Right atrium auricular region (tissue), 2 donors: ENCODE data around the gene HSPB2. TPM values are rescaled to one million over a fixed set of nuclear protein-coding genes. Genes with fewer than 3 reads are reported as not detected.

Experiments
- DNase-seq: peaks from one replicate; pipeline ENCODE4 v3.0.0-alpha.2; 2019; ENCODE audit warnings: low spot score
- H3K27ac ChIP-seq, 2 donors: fragments of 200-600 bp; sonication (generic); 1 replicate in 1 of 2; 2 replicates in 1 of 2; pipeline ENCODE4 v1.5.1; 2016 to 2019
- H3K27me3 ChIP-seq, 2 donors: fragments of 200-600 bp; sonication (generic); one replicate each; pipeline versions ENCODE4 v1.5.1 to v1.6.0; 2017 to 2019
- H3K36me3 ChIP-seq: fragments of 200-600 bp; sonication (generic); one replicate; pipeline ENCODE4 v1.5.1; 2016
- H3K4me1 ChIP-seq, 2 donors: fragments of 200-600 bp; sonication (generic); one replicate each; pipeline versions ENCODE4 v1.5.1 to v1.6.0; 2017 to 2019
- H3K4me3 ChIP-seq, 2 donors: fragments of 200-600 bp; sonication (generic); 1 replicate in 1 of 2; 2 replicates in 1 of 2; pipeline ENCODE4 v1.5.1; 2017 to 2019; ENCODE audit warnings: mild to moderate bottlenecking in 1 of 2, moderate library complexity in 1 of 2
- H3K9me3 ChIP-seq, 2 donors: fragments of 200-600 bp; sonication (generic); one replicate each; pipeline ENCODE4 v1.5.1; 2019
- total RNA-seq, 2 donors: library from RNA; depleted of rRNA; stranded (reverse); fragments of >200 nt; gene quantifications; one replicate each; pipeline ENCODE4 v1.1.0, GENCODE V29; 2016
- TF ChIP-seq, protein P1 (sequence below), 2 donors: fragments of 200-600 bp; sonication (generic); IDR thresholded peaks; one replicate each; pipeline ENCODE4 v1.5.1; 2019; ENCODE audit warnings: antibody characterized with exemption in 2 of 2

HSPB2 gene
- total RNA-seq, 2 donors from 2014 or later = 5.5 to 13.0 TPM

DNA sequence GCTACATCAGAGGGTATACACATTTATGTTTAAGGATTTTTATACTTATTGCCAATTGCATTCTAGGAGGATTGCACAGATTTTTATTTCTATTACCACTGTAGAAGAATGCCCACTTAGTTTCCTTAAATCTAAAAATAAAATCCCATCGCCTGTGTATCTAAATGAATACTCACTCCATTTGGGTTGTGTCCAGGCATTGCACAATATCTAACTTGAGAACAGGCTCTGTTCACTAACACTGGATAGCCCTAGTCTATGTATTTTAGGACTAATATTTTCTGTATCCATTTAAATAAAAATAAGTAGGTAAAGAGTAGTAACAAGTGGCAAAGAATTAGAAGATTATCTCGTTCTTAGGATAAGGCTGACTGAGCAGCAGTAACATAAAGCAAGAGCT is 10.3 kb downstream of the HSPB2 start:
- Histone ChIP-seq H3K4me3 (peak overlapping the region; percentile 4 to 33), H3K9me3 (no peaks in the 10 kb centered on the region), H3K4me1 (peaks cover 0 to 74% of the 10 kb centered on the region in 2 donors), H3K27me3 (no peaks in the 10 kb centered on the region), H3K27ac (peak overlapping the region; percentile 92 to 98), H3K36me3 (no peaks in the 10 kb centered on the region)
- DNase-seq = no peak
- TF ChIP-seq, protein P1, sequence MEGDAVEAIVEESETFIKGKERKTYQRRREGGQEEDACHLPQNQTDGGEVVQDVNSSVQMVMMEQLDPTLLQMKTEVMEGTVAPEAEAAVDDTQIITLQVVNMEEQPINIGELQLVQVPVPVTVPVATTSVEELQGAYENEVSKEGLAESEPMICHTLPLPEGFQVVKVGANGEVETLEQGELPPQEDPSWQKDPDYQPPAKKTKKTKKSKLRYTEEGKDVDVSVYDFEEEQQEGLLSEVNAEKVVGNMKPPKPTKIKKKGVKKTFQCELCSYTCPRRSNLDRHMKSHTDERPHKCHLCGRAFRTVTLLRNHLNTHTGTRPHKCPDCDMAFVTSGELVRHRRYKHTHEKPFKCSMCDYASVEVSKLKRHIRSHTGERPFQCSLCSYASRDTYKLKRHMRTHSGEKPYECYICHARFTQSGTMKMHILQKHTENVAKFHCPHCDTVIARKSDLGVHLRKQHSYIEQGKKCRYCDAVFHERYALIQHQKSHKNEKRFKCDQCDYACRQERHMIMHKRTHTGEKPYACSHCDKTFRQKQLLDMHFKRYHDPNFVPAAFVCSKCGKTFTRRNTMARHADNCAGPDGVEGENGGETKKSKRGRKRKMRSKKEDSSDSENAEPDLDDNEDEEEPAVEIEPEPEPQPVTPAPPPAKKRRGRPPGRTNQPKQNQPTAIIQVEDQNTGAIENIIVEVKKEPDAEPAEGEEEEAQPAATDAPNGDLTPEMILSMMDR (IDR thresholded peaks at IDR 0.05) = no peak

- H3K9me3 ChIP-seq = no peaks in the 10 kb centered on the region
- peaks cover 0 to 69% of the 10 kb centered on the region in 2 donors for H3K4me1 ChIP-seq
- H3K27ac ChIP-seq = peak overlapping the region; percentile 92 to 98
- no peaks in the 10 kb centered on the region for H3K36me3 ChIP-seq
- TF ChIP-seq, protein P1 (IDR thresholded peaks at IDR 0.05) = no peak
- DNase-seq = peak; percentile 56
- H3K4me3 ChIP-seq = peak overlapping the region; percentile 4 to 33
- H3K27me3 ChIP-seq = no peaks in the 10 kb centered on the region
These were observed 10.8 kb downstream of the HSPB2 start for GRCh38 chr11:111923351-111923788.

DNA sequence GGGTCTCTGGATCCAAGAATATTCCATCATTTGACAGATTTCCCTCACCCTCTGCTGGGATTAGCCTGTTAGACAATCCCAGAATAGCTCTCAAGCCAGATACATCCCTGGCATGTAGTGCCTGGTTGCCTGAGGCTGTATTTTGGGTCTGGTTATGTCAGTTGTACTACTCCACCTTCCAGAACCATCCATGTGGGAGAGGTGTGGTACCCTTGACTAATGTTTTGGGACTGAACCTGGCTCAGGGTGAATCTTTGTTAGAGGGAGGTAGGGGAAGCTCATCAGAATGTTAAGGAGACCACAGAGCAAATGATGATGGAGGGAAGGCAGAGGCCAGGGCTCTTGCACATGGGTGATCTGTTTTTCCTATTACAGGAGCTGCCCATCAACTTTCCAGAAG is 11.4 kb downstream of the HSPB2 start:
- DNase-seq = no peak
- H3K27ac ChIP-seq = peak overlapping the region; percentile 92 to 98

DNA sequence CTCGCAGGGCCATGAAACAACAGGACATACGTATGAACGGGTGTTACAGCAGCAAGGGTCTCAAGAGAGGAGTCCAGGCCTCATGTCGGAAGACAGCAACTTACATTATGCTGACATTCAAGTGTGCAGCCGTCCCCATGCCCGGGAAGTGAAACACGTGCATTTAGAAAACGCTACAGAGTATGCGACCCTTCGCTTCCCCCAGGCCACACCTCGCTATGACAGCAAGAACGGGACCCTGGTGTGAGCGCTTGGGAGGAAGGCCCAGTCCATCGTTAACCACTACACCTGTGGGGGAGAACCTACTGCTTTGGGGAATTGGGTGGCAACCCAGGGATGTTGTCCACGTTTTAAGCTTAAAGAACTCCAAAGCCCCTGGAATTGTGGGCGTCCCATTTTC is 13.4 kb downstream of the HSPB2 start:
- peaks cover 0 to 58% of the 10 kb centered on the region in 2 donors for H3K4me1 ChIP-seq
- no peak overlapping the region for H3K4me3 ChIP-seq

More for the DNA sequence above, 11.4 kb downstream of the HSPB2 start:
- no peaks in the 10 kb centered on the region for H3K36me3 ChIP-seq
- H3K27me3 ChIP-seq = no peaks in the 10 kb centered on the region
- peaks cover 0 to 64% of the 10 kb centered on the region in 2 donors for H3K4me1 ChIP-seq
- no peak overlapping the region for H3K4me3 ChIP-seq
- TF ChIP-seq, protein P1 (IDR thresholded peaks at IDR 0.05) = no peak
- H3K9me3 ChIP-seq = no peaks in the 10 kb centered on the region

DNA sequence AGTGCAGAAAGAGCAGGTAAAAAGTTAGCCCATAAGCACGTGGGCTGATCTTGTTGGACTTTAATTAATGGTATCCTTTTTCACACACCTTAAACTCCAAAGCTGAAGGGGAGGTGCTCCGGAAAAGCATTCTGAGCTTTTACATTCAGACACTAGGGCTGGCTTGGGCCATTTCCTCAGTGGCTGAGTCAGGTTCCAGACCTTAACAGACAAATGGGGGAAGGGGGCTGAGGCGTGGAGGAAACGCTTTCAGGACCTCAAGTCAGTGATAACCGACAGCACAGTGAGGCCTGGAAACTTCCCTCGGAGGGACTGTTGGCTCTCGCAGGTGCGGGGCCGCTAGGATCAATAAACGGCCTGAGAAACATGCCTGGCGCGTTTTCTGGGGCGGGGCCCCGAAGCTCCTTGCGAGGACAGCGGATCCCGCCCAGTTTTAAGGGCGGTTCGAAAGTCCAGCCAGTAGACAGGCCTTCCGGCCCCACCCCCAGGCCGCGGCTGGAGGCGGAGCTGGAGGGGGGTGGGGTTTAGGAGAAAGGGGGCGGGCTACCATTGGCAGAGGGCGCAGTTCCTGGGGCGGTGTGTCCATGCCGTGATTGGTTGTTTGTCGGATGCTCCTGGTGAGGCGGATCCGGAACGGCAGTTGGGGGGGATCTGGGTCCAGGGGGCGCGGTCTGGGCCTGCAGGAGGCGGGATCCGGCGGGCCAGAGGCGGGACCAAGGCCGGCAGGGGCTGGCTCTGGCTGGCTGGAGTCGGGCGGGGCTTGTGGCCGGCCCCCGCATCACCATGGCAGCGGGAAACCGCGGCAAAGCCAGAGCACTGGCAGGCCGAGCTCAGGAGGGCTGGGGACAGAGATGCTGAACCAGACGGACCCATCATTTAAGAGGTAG is 14.2 kb downstream of the HSPB2 start:
- H3K4me3 ChIP-seq = peak overlapping the region; percentile 34 to 49
- no peaks in the 10 kb centered on the region for H3K36me3 ChIP-seq
- no peaks in the 10 kb centered on the region for H3K27me3 ChIP-seq
- H3K9me3 ChIP-seq = no peaks in the 10 kb centered on the region
- peak; percentile 96 for DNase-seq
- TF ChIP-seq, protein P1 (IDR thresholded peaks at IDR 0.05) = no peak
- peak overlapping the region; percentile 89 to 98 for H3K27ac ChIP-seq
- H3K4me1 ChIP-seq = peaks cover 0 to 50% of the 10 kb centered on the region in 2 donors

More for the DNA sequence above, 13.4 kb downstream of the HSPB2 start:
- H3K27ac ChIP-seq = peak overlapping the region; percentile 92 to 98
- no peak for DNase-seq
- H3K36me3 ChIP-seq = no peaks in the 10 kb centered on the region
- H3K27me3 ChIP-seq = no peaks in the 10 kb centered on the region
- TF ChIP-seq, protein P1 (IDR thresholded peaks at IDR 0.05) = no peak
- H3K9me3 ChIP-seq = no peaks in the 10 kb centered on the region
